Measurements from ENCODE around the gene FEN1. TPM values are rescaled to one million over a fixed set of nuclear protein-coding genes. Genes with fewer than 3 reads are reported as not detected.

The FEN1 gene
- total and polyA plus RNA-seq, 2 of the 8 experiments (the other 6 are each of a cell fraction or from before 2014, with no cell fraction given), result 52.6 to 86.1 TPM

- TF ChIP-seq HDAC2 (IDR thresholded peaks at IDR 0.05; ENCODE audit: borderline replicate concordance in 1 of 2, low read depth in 2 of 2, low read length in 2 of 2) (no peak), POLR2AphosphoS5 (IDR thresholded peaks at IDR 0.05; ENCODE audit: low read depth, low read length) (no peak), TCF12 (IDR thresholded peaks at IDR 0.05; ENCODE audit: low read depth, low read length) (no peak), ATF2 (IDR thresholded peaks at IDR 0.05; ENCODE audit: low read length) (no peak), ATF3 (IDR thresholded peaks at IDR 0.05; ENCODE audit: insufficient read depth, low read depth, low read length) (no peak), ZNF274 (IDR thresholded peaks at IDR 0.05; ENCODE audit: borderline replicate concordance, extremely low read depth, low read length) (no peak)
These were observed 21.4 kb upstream of the FEN1 start (continued) for GRCh38 chr11:61771195-61771894.
